ENCODE measurements around the gene RETSAT. TPM values are rescaled to one million over a fixed set of nuclear protein-coding genes. Genes with fewer than 3 reads are reported as not detected.

Gene RETSAT
- polyA plus RNA-seq, 2 donors = 35.3 to 46.2 TPM

DNA sequence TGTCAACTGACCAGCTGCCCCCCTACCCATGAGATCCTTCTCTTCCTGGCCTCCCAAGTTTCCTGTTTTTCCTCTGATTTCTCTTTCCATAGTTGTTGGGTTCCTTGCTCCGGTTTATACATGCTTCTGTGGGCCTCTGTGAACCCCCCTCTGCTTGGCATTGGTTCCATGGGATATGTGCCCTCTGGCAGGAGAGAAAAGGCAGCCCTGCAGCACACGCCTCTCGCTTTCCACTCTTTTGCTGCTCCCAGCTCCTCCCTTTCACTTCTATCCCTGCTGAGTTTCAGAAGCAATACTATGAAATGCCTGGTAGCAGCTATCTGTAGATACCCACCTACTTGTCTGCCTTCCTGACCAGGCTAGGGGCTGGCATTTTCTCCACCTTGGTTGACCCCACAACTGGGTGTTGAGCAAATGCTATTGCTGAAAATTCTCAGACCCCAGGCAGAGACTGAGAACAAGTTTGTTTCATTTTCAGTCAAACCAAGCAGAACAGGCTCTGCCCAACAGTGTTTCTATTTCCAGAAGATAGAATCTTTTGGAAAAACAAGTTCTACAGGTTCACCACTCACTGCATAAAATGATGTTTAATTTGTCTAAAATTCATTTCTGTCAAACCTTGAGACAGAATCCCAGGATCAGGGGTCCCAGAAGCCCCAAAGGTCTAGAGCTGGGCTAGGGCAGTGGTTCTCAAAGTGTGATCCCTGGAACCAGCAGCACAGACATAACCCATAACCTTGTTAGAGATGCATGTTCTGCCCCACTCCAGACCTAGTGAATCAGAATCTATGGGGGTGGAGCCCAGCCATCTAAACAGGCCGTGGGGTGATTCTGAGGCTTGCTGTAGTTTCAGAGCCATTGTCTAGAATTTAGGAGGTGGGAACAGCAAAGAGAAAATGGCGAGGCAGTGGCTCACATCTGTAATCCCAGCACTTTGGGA is 42.5 kb upstream of the RETSAT start:
- 27 to 43% methylated on average over 5 of the region's 5 CpGs for WGBS, 2 donors
- peaks cover 7 to 51% of the 10 kb centered on the region in 2 donors for H3K36me3 ChIP-seq (ENCODE audit: control insufficient read depth in 2 of 2, insufficient read depth in 2 of 2, low read length in 1 of 2)
- H3K27ac ChIP-seq (ENCODE audit: low read depth in 2 of 2, low read length in 1 of 2) = peak overlapping the region; percentile 89 to 94
- H3K4me1 ChIP-seq (ENCODE audit: control insufficient read depth in 2 of 2, insufficient read depth in 2 of 2, low read length in 1 of 2) = peaks cover 5 to 13% of the 10 kb centered on the region in 2 donors
- no peaks in the 10 kb centered on the region for H3K27me3 ChIP-seq (ENCODE audit: control insufficient read depth in 1 of 2, insufficient read depth in 2 of 2, low read length in 2 of 2)
- H3K9me3 ChIP-seq (ENCODE audit: control insufficient read depth in 2 of 2, insufficient read depth in 1 of 2, low read depth in 1 of 2, low read length in 1 of 2) = no peaks in the 10 kb centered on the region
- no peak overlapping the region for H3K4me3 ChIP-seq (ENCODE audit: low read depth in 1 of 2, low read length in 2 of 2)

GRCh38 chr2:85395912-85396475 is 41.7 kb upstream of the RETSAT start:
- no peak overlapping the region for H3K4me3 ChIP-seq (ENCODE audit: low read depth in 1 of 2, low read length in 2 of 2)
- H3K27ac ChIP-seq (ENCODE audit: low read depth in 2 of 2, low read length in 1 of 2) = peak overlapping the region; percentile 89 to 94
- H3K36me3 ChIP-seq (ENCODE audit: control insufficient read depth in 2 of 2, insufficient read depth in 2 of 2, low read length in 1 of 2) = peaks cover 7 to 47% of the 10 kb centered on the region in 2 donors
- 80% methylated on average over 14 of the region's 14 CpGs for WGBS, 2 donors
- H3K4me1 ChIP-seq (ENCODE audit: control insufficient read depth in 2 of 2, insufficient read depth in 2 of 2, low read length in 1 of 2) = peaks cover 5 to 13% of the 10 kb centered on the region in 2 donors
- H3K27me3 ChIP-seq (ENCODE audit: control insufficient read depth in 1 of 2, insufficient read depth in 2 of 2, low read length in 2 of 2) = no peaks in the 10 kb centered on the region
- no peaks in the 10 kb centered on the region for H3K9me3 ChIP-seq (ENCODE audit: control insufficient read depth in 2 of 2, insufficient read depth in 1 of 2, low read depth in 1 of 2, low read length in 1 of 2)

GRCh38 chr2:85394976-85395375 is 40.6 kb upstream of the RETSAT start:
- WGBS, 2 donors = 65 to 66% methylated on average over 6 of the region's 6 CpGs
- peaks cover 5 to 13% of the 10 kb centered on the region in 2 donors for H3K4me1 ChIP-seq (ENCODE audit: control insufficient read depth in 2 of 2, insufficient read depth in 2 of 2, low read length in 1 of 2)
- H3K36me3 ChIP-seq (ENCODE audit: control insufficient read depth in 2 of 2, insufficient read depth in 2 of 2, low read length in 1 of 2) = peaks cover 8 to 47% of the 10 kb centered on the region in 2 donors
- no peaks in the 10 kb centered on the region for H3K9me3 ChIP-seq (ENCODE audit: control insufficient read depth in 2 of 2, insufficient read depth in 1 of 2, low read depth in 1 of 2, low read length in 1 of 2)
- no peak overlapping the region for H3K27ac ChIP-seq (ENCODE audit: low read depth in 2 of 2, low read length in 1 of 2)
- H3K4me3 ChIP-seq (ENCODE audit: low read depth in 1 of 2, low read length in 2 of 2) = no peak overlapping the region
- no peaks in the 10 kb centered on the region for H3K27me3 ChIP-seq (ENCODE audit: control insufficient read depth in 1 of 2, insufficient read depth in 2 of 2, low read length in 2 of 2)

DNA sequence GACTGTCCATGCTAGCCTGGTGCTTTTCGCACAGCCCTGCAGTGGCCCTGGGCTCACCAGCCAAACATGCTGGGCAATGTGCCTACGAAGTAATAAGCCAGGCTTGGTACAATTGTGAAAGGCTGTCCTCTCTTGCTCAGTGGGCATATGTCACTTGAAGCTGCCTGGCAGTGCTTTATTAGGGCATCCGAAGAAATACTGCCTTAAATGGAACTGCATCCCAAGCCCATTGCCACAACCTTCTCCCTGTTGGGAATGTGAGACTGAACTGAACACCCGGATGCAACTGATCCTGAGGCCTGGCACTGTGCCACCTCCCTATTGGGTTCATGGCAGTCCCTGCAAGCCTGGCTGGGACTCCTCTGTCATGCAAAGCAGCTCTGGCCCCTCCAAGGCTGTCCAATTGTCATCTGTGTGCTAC is 39.9 kb upstream of the RETSAT start:
- Histone ChIP-seq H3K9me3 (ENCODE audit: control insufficient read depth in 2 of 2, insufficient read depth in 1 of 2, low read depth in 1 of 2, low read length in 1 of 2) (no peaks in the 10 kb centered on the region), H3K27ac (ENCODE audit: low read depth in 2 of 2, low read length in 1 of 2) (no peak overlapping the region), H3K36me3 (ENCODE audit: control insufficient read depth in 2 of 2, insufficient read depth in 2 of 2, low read length in 1 of 2) (peaks cover 8 to 51% of the 10 kb centered on the region in 2 donors), H3K4me1 (ENCODE audit: control insufficient read depth in 2 of 2, insufficient read depth in 2 of 2, low read length in 1 of 2) (peaks cover 5 to 13% of the 10 kb centered on the region in 2 donors), H3K4me3 (ENCODE audit: low read depth in 1 of 2, low read length in 2 of 2) (no peak overlapping the region), H3K27me3 (ENCODE audit: control insufficient read depth in 1 of 2, insufficient read depth in 2 of 2, low read length in 2 of 2) (no peaks in the 10 kb centered on the region)
- 62 to 73% methylated on average over 4 of the region's 4 CpGs for WGBS, 2 donors

GRCh38 chr2:85393836-85394235 is 39.5 kb upstream of the RETSAT start:
- no peaks in the 10 kb centered on the region for H3K9me3 ChIP-seq (ENCODE audit: control insufficient read depth in 2 of 2, insufficient read depth in 1 of 2, low read depth in 1 of 2, low read length in 1 of 2)
- no peak overlapping the region for H3K27ac ChIP-seq (ENCODE audit: low read depth in 2 of 2, low read length in 1 of 2)
- H3K36me3 ChIP-seq (ENCODE audit: control insufficient read depth in 2 of 2, insufficient read depth in 2 of 2, low read length in 1 of 2) = peaks cover 5 to 50% of the 10 kb centered on the region in 2 donors
- peaks cover 5 to 13% of the 10 kb centered on the region in 2 donors for H3K4me1 ChIP-seq (ENCODE audit: control insufficient read depth in 2 of 2, insufficient read depth in 2 of 2, low read length in 1 of 2)
- no peaks in the 10 kb centered on the region for H3K27me3 ChIP-seq (ENCODE audit: control insufficient read depth in 1 of 2, insufficient read depth in 2 of 2, low read length in 2 of 2)
- WGBS, 2 donors = 64 to 80% methylated on average over 4 of the region's 4 CpGs
- H3K4me3 ChIP-seq (ENCODE audit: low read depth in 1 of 2, low read length in 2 of 2) = no peak overlapping the region

GRCh38 chr2:85390941-85391669 is 36.8 kb upstream of the RETSAT start:
- Histone ChIP-seq H3K36me3 (ENCODE audit: control insufficient read depth in 2 of 2, insufficient read depth in 2 of 2, low read length in 1 of 2) (peaks cover 5 to 41% of the 10 kb centered on the region in 2 donors), H3K9me3 (ENCODE audit: control insufficient read depth in 2 of 2, insufficient read depth in 1 of 2, low read depth in 1 of 2, low read length in 1 of 2) (no peaks in the 10 kb centered on the region), H3K27me3 (ENCODE audit: control insufficient read depth in 1 of 2, insufficient read depth in 2 of 2, low read length in 2 of 2) (no peaks in the 10 kb centered on the region), H3K27ac (ENCODE audit: low read depth in 2 of 2, low read length in 1 of 2) (no peak overlapping the region), H3K4me3 (ENCODE audit: low read depth in 1 of 2, low read length in 2 of 2) (no peak overlapping the region), H3K4me1 (ENCODE audit: control insufficient read depth in 2 of 2, insufficient read depth in 2 of 2, low read length in 1 of 2) (peaks cover 0 to 12% of the 10 kb centered on the region in 2 donors)
- 83 to 87% methylated on average over 11 of the region's 11 CpGs for WGBS, 2 donors

- no peaks in the 10 kb centered on the region for H3K27me3 ChIP-seq (ENCODE audit: control insufficient read depth in 1 of 2, insufficient read depth in 2 of 2, low read length in 2 of 2)
- 77 to 80% methylated on average over 9 of the region's 9 CpGs for WGBS, 2 donors
- no peak overlapping the region for H3K27ac ChIP-seq (ENCODE audit: low read depth in 2 of 2, low read length in 1 of 2)
- H3K36me3 ChIP-seq (ENCODE audit: control insufficient read depth in 2 of 2, insufficient read depth in 2 of 2, low read length in 1 of 2) = peaks cover 5 to 35% of the 10 kb centered on the region in 2 donors
- no peaks in the 10 kb centered on the region for H3K9me3 ChIP-seq (ENCODE audit: control insufficient read depth in 2 of 2, insufficient read depth in 1 of 2, low read depth in 1 of 2, low read length in 1 of 2)
- H3K4me1 ChIP-seq (ENCODE audit: control insufficient read depth in 2 of 2, insufficient read depth in 2 of 2, low read length in 1 of 2) = peaks cover 0 to under 1% of the 10 kb centered on the region in 2 donors
- no peak overlapping the region for H3K4me3 ChIP-seq (ENCODE audit: low read depth in 1 of 2, low read length in 2 of 2)
Measured at GRCh38 chr2:85388878-85389538, 34.7 kb upstream of the RETSAT start.

DNA sequence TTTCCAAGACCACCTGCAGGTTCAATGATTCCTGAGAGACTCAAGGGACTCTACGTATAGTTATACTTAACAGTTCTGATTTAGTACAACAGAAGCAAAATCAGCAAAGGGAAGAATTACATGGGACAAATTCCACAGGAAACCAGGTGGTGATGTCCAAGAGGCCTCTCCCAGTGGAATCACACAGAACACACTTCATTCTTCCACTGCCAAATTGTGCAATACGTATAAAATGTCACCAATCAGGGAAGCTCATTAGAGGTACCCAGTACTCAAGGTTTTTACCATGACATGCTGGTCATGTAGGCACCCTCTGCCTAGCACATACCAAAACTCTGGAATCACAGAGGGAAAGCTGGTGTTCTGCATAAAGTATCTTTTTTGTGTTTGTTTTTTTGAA is 33.4 kb upstream of the RETSAT start:
- WGBS, 2 donors = 87 to 91% methylated on average over 2 of the region's 2 CpGs
- Histone ChIP-seq H3K36me3 (ENCODE audit: control insufficient read depth in 2 of 2, insufficient read depth in 2 of 2, low read length in 1 of 2) (peaks cover 5 to 38% of the 10 kb centered on the region in 2 donors), H3K27ac (ENCODE audit: low read depth in 2 of 2, low read length in 1 of 2) (no peak overlapping the region), H3K9me3 (ENCODE audit: control insufficient read depth in 2 of 2, insufficient read depth in 1 of 2, low read depth in 1 of 2, low read length in 1 of 2) (no peaks in the 10 kb centered on the region), H3K4me3 (ENCODE audit: low read depth in 1 of 2, low read length in 2 of 2) (no peak overlapping the region), H3K4me1 (ENCODE audit: control insufficient read depth in 2 of 2, insufficient read depth in 2 of 2, low read length in 1 of 2) (no peaks in the 10 kb centered on the region), H3K27me3 (ENCODE audit: control insufficient read depth in 1 of 2, insufficient read depth in 2 of 2, low read length in 2 of 2) (no peaks in the 10 kb centered on the region)

- H3K36me3 ChIP-seq (ENCODE audit: control insufficient read depth in 2 of 2, insufficient read depth in 2 of 2, low read length in 1 of 2) = peaks cover 3 to 27% of the 10 kb centered on the region in 2 donors
- H3K4me3 ChIP-seq (ENCODE audit: low read depth in 1 of 2, low read length in 2 of 2) = no peak overlapping the region
- no peaks in the 10 kb centered on the region for H3K4me1 ChIP-seq (ENCODE audit: control insufficient read depth in 2 of 2, insufficient read depth in 2 of 2, low read length in 1 of 2)
- WGBS, 2 donors = 81 to 90% methylated on average over 2 of the region's 2 CpGs
- H3K9me3 ChIP-seq (ENCODE audit: control insufficient read depth in 2 of 2, insufficient read depth in 1 of 2, low read depth in 1 of 2, low read length in 1 of 2) = no peaks in the 10 kb centered on the region
- H3K27me3 ChIP-seq (ENCODE audit: control insufficient read depth in 1 of 2, insufficient read depth in 2 of 2, low read length in 2 of 2) = no peaks in the 10 kb centered on the region
- no peak overlapping the region for H3K27ac ChIP-seq (ENCODE audit: low read depth in 2 of 2, low read length in 1 of 2)
Measured at GRCh38 chr2:85385746-85386145, 31.4 kb upstream of the RETSAT start.
